Measurements from ENCODE around the gene C16orf82.

C16orf82 gene

DNA sequence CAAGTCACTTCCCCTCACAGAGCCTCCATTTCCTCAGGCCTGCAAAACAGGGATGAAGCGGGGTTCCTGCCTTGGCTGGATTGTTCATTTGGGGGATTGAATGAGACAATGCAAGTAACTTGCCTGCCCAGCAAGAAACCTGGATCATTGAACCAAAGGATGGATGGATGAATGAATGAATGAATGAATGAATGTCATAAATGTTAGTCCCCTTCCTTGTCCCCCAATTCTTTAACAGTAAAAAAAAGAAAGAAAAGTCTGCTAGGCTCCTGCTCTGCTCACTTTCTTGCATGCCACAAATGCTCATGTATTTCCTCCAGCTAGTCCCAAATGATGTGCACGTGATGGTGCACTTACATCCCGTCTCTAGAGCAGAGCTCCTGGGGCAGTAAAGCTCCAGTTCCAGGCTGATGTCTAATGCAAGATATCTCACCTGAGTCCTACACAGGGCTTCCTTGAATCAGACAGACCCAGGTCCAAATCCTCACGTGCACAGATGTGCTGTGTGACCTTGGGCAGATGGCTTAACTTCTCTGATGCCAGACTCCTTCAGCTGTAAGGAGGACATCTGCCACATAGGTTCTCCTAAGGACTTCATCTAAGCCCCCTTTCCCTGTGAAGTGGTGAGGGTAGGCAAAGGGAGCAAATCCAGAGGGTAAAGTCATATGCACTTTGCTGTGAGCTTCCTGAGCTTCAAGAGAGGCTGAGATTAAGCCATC, 45.5 kb downstream of the C16orf82 start:
- TF ChIP-seq, protein P1, sequence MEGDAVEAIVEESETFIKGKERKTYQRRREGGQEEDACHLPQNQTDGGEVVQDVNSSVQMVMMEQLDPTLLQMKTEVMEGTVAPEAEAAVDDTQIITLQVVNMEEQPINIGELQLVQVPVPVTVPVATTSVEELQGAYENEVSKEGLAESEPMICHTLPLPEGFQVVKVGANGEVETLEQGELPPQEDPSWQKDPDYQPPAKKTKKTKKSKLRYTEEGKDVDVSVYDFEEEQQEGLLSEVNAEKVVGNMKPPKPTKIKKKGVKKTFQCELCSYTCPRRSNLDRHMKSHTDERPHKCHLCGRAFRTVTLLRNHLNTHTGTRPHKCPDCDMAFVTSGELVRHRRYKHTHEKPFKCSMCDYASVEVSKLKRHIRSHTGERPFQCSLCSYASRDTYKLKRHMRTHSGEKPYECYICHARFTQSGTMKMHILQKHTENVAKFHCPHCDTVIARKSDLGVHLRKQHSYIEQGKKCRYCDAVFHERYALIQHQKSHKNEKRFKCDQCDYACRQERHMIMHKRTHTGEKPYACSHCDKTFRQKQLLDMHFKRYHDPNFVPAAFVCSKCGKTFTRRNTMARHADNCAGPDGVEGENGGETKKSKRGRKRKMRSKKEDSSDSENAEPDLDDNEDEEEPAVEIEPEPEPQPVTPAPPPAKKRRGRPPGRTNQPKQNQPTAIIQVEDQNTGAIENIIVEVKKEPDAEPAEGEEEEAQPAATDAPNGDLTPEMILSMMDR (IDR thresholded peaks at IDR 0.05; ENCODE audit: extremely low read depth, missing control alignments) = no peak
- no peak for DNase-seq (ENCODE audit: low spot score)

DNA sequence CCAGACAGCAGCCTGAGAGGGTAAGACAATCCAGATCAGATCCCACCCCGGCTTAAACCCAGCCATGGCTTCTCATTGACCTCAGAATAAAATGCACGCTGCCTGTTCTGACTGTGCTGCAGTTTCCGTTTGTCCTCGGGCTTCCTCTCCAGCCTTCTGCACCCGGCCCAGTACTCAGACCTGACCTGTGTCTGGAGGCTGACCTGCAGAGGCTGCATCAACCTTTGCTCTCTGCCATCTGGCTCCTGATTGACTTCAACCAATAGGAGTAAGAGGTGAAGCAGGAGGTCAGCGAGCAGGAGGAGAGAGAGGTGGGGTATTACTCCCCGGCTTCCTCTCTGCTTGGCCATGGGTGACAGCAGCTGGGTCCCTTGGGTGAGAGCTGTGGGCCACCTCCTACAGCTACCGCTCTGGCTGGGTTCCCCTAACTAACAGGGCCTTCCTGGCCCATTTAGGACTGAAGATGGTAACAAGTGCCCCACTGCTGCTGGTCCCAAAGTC, 46.7 kb downstream of the C16orf82 start:
- DNase-seq (ENCODE audit: low spot score) = peak; percentile 25
- TF ChIP-seq, protein P1 (IDR thresholded peaks at IDR 0.05; ENCODE audit: extremely low read depth, missing control alignments) = no peak

DNA sequence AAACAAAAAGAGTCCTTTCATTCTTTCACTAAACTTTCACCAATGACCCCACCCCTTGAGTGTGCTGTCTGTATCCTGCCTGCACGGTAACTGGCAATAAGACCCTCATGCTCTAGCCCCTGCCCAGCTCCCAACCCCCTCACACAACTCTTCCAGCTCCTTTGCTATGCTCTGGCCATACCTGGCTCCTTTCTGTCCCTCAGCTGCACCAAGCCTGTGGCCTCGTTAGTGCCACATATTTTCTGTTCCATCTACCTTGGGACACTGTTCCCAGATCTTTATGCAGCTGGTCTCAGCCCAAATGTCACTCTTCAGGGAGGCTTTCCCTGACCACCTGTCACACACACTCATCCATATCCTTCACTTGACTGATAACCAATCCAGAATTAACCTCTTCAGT, 47.3 kb downstream of the C16orf82 start:
- TF ChIP-seq, protein P1 (IDR thresholded peaks at IDR 0.05; ENCODE audit: extremely low read depth, missing control alignments) = no peak

DNA sequence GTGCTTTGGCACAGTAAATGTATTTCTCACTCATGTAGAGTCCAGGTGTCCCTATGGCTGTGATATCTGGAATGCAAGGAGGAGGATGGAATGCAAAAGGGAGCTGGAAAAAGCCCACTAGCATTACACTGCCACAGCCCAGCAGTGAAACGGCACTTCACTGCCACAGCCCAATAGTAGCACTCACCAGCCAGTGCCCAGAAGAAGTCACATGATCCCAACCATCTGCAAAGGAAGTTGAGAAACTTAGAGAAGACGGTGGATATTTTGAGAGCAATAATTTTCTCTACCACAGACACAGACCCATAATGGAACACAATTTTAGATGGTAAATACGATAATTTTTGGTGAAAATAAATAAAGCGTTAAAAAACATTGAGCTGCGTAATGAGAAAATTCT, 51.8 kb downstream of the C16orf82 start:
- DNase-seq (ENCODE audit: low spot score) = no peak
- TF ChIP-seq, protein P1 (IDR thresholded peaks at IDR 0.05; ENCODE audit: extremely low read depth, missing control alignments) = no peak

More for the DNA sequence above, 47.3 kb downstream of the C16orf82 start:
- DNase-seq (ENCODE audit: low spot score) = no peak

All from GM20000 (cell line).